ENCODE data around the gene NVL. TPM values are rescaled to one million over a fixed set of nuclear protein-coding genes. Genes with fewer than 3 reads are reported as not detected.

NVL gene
- total and polyA plus RNA-seq, 2 donors (not counting 1 experiment from before 2014, with no cell fraction given): 20.5 to 27.6 TPM

DNA sequence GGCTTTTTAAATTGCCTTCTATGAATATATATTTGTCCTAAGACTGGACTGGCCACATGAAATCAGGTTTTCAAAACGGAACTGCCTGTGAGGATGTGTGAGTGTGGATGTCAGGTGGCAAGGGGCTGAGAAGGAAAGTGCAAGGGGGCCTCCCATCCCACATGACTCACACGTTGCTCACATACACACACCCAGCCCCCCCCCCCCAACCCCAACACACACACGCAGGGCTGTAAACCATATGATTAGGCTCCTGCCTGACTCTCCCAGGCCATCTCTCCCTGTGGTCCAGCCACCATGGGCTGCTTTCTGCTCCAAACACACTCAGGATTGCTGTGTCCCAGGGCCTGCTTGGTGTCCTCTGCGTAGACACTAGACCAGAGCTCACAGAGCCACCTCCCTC lies 124.5 kb downstream of the NVL start:
- Histone ChIP-seq H3K27me3 (ENCODE audit: control insufficient read depth, insufficient read depth, low read length) (no peaks in the 10 kb centered on the region), H3K4me3 (replicated peaks in 1 of 4; ENCODE audit: control extremely low read depth in 1 of 4, insufficient read depth in 1 of 4, low read depth in 3 of 4, low read length in 4 of 4) (peak overlapping the region in 2 of 4 experiments; percentile 22 to 34), H3K79me2 (ENCODE audit: control insufficient read depth, insufficient read depth, low read length) (no peaks in the 10 kb centered on the region), H3K9me3 (ENCODE audit: control insufficient read depth, insufficient read depth, low read depth, low read length) (no peaks in the 10 kb centered on the region), H3K36me3 (ENCODE audit: control insufficient read depth, insufficient read depth, low read length) (no peaks in the 10 kb centered on the region), H3K4me1 (ENCODE audit: control insufficient read depth, extremely low read depth, insufficient read depth, low read length) (peaks cover 11% of the 10 kb centered on the region), H4K20me1 (ENCODE audit: control insufficient read depth, extremely low read depth, insufficient read depth, low read length) (no peaks in the 10 kb centered on the region), H3K9ac (ENCODE audit: insufficient read depth, low read length) (peak overlapping the region; percentile 25), H3K27ac (ENCODE audit: insufficient read depth, low read length) (peak overlapping the region; percentile 79), H3K4me2 (ENCODE audit: extremely low read depth, insufficient read depth, low read length) (peak overlapping the region; percentile 77), H2AFZ (ENCODE audit: low read length) (peak overlapping the region; percentile 39)
- TF ChIP-seq EZH2 (IDR thresholded peaks at IDR 0.05; ENCODE audit: low read length, missing control alignments): no peak
- TF ChIP-seq, protein P1, sequence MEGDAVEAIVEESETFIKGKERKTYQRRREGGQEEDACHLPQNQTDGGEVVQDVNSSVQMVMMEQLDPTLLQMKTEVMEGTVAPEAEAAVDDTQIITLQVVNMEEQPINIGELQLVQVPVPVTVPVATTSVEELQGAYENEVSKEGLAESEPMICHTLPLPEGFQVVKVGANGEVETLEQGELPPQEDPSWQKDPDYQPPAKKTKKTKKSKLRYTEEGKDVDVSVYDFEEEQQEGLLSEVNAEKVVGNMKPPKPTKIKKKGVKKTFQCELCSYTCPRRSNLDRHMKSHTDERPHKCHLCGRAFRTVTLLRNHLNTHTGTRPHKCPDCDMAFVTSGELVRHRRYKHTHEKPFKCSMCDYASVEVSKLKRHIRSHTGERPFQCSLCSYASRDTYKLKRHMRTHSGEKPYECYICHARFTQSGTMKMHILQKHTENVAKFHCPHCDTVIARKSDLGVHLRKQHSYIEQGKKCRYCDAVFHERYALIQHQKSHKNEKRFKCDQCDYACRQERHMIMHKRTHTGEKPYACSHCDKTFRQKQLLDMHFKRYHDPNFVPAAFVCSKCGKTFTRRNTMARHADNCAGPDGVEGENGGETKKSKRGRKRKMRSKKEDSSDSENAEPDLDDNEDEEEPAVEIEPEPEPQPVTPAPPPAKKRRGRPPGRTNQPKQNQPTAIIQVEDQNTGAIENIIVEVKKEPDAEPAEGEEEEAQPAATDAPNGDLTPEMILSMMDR (conservative IDR thresholded peaks at IDR 0.05 in 1 of 2, IDR thresholded peaks at IDR 0.05 in 1 of 2; ENCODE audit: low read depth in 1 of 2, low read length in 2 of 2): no peak
- DNase-seq (ENCODE audit: low read depth in 2 of 2): peak; percentile 84 to 89

- Histone ChIP-seq H3K79me2 (ENCODE audit: control insufficient read depth, insufficient read depth, low read length) (no peaks in the 10 kb centered on the region), H3K36me3 (ENCODE audit: control insufficient read depth, insufficient read depth, low read length) (no peaks in the 10 kb centered on the region), H3K27ac (ENCODE audit: insufficient read depth, low read length) (peak overlapping the region; percentile 1), H3K9ac (ENCODE audit: insufficient read depth, low read length) (no peak overlapping the region), H3K4me2 (ENCODE audit: extremely low read depth, insufficient read depth, low read length) (no peak overlapping the region), H3K9me3 (ENCODE audit: control insufficient read depth, insufficient read depth, low read depth, low read length) (no peaks in the 10 kb centered on the region), H3K27me3 (ENCODE audit: control insufficient read depth, insufficient read depth, low read length) (no peaks in the 10 kb centered on the region), H4K20me1 (ENCODE audit: control insufficient read depth, extremely low read depth, insufficient read depth, low read length) (no peaks in the 10 kb centered on the region), H2AFZ (ENCODE audit: low read length) (no peak overlapping the region), H3K4me1 (ENCODE audit: control insufficient read depth, extremely low read depth, insufficient read depth, low read length) (peaks cover 11% of the 10 kb centered on the region), H3K4me3 (replicated peaks in 1 of 4; ENCODE audit: control extremely low read depth in 1 of 4, insufficient read depth in 1 of 4, low read depth in 3 of 4, low read length in 4 of 4) (peak overlapping the region in 1 of 4 experiments; percentile 2)
- peak; percentile 79 to 88 for DNase-seq (ENCODE audit: low read depth in 2 of 2)
- TF ChIP-seq, protein P1 (conservative IDR thresholded peaks at IDR 0.05 in 1 of 2, IDR thresholded peaks at IDR 0.05 in 1 of 2; ENCODE audit: low read depth in 1 of 2, low read length in 2 of 2): no peak
- no peak for TF ChIP-seq EZH2 (IDR thresholded peaks at IDR 0.05; ENCODE audit: low read length, missing control alignments)
These were observed 126.5 kb downstream of the NVL start for GRCh38 chr1:224203243-224204016.

DNA sequence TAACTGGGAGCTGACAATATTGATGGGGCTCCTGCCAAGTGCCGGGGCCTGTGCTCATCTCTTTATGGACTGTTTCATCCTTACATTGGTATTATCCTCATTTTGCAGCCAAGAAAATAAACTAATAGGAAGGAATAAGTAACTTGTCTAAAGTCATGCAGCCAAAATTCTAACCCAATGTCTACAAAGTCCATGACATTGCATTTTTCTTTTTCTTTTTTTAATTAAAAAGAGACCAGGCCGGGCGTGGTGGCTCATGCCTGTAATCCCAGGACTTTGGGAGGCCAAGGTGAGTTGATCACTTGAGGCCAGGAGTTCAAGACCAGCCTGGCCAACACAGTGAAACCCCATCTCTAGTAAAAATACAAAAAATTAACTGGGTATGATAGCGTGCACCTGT lies 128.1 kb downstream of the NVL start:
- Histone ChIP-seq H3K27ac (ENCODE audit: insufficient read depth, low read length) (no peak overlapping the region), H3K9me3 (ENCODE audit: control insufficient read depth, insufficient read depth, low read depth, low read length) (no peaks in the 10 kb centered on the region), H3K27me3 (ENCODE audit: control insufficient read depth, insufficient read depth, low read length) (no peaks in the 10 kb centered on the region), H3K4me3 (replicated peaks in 1 of 4; ENCODE audit: control extremely low read depth in 1 of 4, insufficient read depth in 1 of 4, low read depth in 3 of 4, low read length in 4 of 4) (no peak overlapping the region), H2AFZ (ENCODE audit: low read length) (no peak overlapping the region), H3K79me2 (ENCODE audit: control insufficient read depth, insufficient read depth, low read length) (no peaks in the 10 kb centered on the region), H3K36me3 (ENCODE audit: control insufficient read depth, insufficient read depth, low read length) (no peaks in the 10 kb centered on the region), H3K4me2 (ENCODE audit: extremely low read depth, insufficient read depth, low read length) (no peak overlapping the region), H3K4me1 (ENCODE audit: control insufficient read depth, extremely low read depth, insufficient read depth, low read length) (peaks cover 11% of the 10 kb centered on the region), H3K9ac (ENCODE audit: insufficient read depth, low read length) (no peak overlapping the region), H4K20me1 (ENCODE audit: control insufficient read depth, extremely low read depth, insufficient read depth, low read length) (no peaks in the 10 kb centered on the region)
- TF ChIP-seq, protein P1 (conservative IDR thresholded peaks at IDR 0.05 in 1 of 2, IDR thresholded peaks at IDR 0.05 in 1 of 2; ENCODE audit: low read depth in 1 of 2, low read length in 2 of 2): no peak
- no peak for DNase-seq (ENCODE audit: low read depth in 2 of 2)
